HepG2 (cell line): ENCODE data around the gene MYH9. TPM values are rescaled to one million over a fixed set of nuclear protein-coding genes. Genes with fewer than 3 reads are reported as not detected.
"Not testable (repeated sequence)": the region's sequence is repeated elsewhere in the genome, so short reads cannot be mapped to it uniquely, and the experiment has no call there.

ENCODE experiments used
- ASH2L ChIP-seq: fragments of 300-600, 200-600 bp; sonication (generic); IDR thresholded peaks from 2 replicates; pipeline ENCODE4 v1.7.0; 2017; ENCODE audit warnings: low read depth, mild to moderate bottlenecking, moderate library complexity, mixed read lengths, low read length; ENCODE audit not compliant: insufficient read length
- CREB1 ChIP-seq, 2 experiments: fragments of 450-650 bp in 1 of 2; IDR thresholded peaks; 2 replicates each; pipeline ENCODE4 v1.6.1; 2016 to 2017; ENCODE audit warnings: control low read depth in 1 of 2, mild to moderate bottlenecking in 1 of 2, missing compliant biosample characterization in 1 of 2, missing genetic modification characterization in 1 of 2
- FOXA3 ChIP-seq: IDR thresholded peaks from 2 replicates; pipeline ENCODE4 v1.6.1; 2016; ENCODE audit warnings: missing genetic modification reagents, missing compliant biosample characterization
- KDM3A ChIP-seq: IDR thresholded peaks from 2 replicates; pipeline ENCODE4 v1.6.1; 2018; ENCODE audit warnings: low read depth, missing compliant biosample characterization
- MED8 ChIP-seq: sonication (generic); formaldehyde crosslinking; IDR thresholded peaks from 2 replicates; pipeline ENCODE4 v1.8.1; 2023; ENCODE audit warnings: mild to moderate bottlenecking, missing genetic modification reagents; ENCODE audit not compliant: insufficient replicate concordance
- NR2F2 ChIP-seq: IDR thresholded peaks from 2 replicates; pipeline ENCODE4 v1.6.1; 2012; ENCODE audit warnings: low read depth, inconsistent platforms, borderline replicate concordance
- SOX6 ChIP-seq, 2 experiments: fragments of 450-650 bp in 1 of 2; sonication (generic) in 1 of 2; formaldehyde crosslinking in 1 of 2; IDR thresholded peaks; 2 replicates each; pipeline versions ENCODE4 v1.4.0 to v1.6.1; 2017 to 2020; ENCODE audit warnings: antibody characterized with exemption in 1 of 2, mild to moderate bottlenecking in 1 of 2, missing genetic modification reagents in 1 of 2
- TFE3 ChIP-seq: IDR thresholded peaks from 2 replicates; pipeline ENCODE4 v1.6.1; 2016
- ZBED4 ChIP-seq: sonication (generic); formaldehyde crosslinking; IDR thresholded peaks from 2 replicates; pipeline ENCODE4 v1.4.0; 2020; ENCODE audit warnings: missing genetic modification reagents, borderline replicate concordance
- ZNF414 ChIP-seq: sonication (generic); formaldehyde crosslinking; IDR thresholded peaks from 2 replicates; pipeline ENCODE4 v1.5.0; 2020; ENCODE audit warnings: missing genetic modification reagents
- ZNF788 ChIP-seq: sonication (generic); formaldehyde crosslinking; IDR thresholded peaks from 2 replicates; pipeline ENCODE4 v1.5.0; 2020; ENCODE audit warnings: mild to moderate bottlenecking, missing genetic modification reagents, borderline replicate concordance
- polyA plus RNA-seq, 8 experiments: library from polyadenylated mRNA; depleted of rRNA in 3 of 8; stranded (reverse) in 7 of 8; unstranded in 1 of 8; fragments of >200 nt; fragmentation: Illumina TruSeq in 4 of 8; extraction: Trizol in 4 of 8; gene quantifications; 2 replicates each; pipeline versions ENCODE4 v1.2.1 to v1.2.3, GENCODE V29; 2011 to 2016; ENCODE audit warnings: low read depth in 4 of 8, missing spikeins in 1 of 8, mixed read lengths in 1 of 8; ENCODE audit not compliant: insufficient read depth in 1 of 8
- total RNA-seq, 5 experiments: library from RNA; depleted of rRNA; stranded (reverse); fragments of >200 nt; fragmentation: Illumina TruSeq; extraction: Trizol; gene quantifications; 2 replicates each; pipeline ENCODE4 v1.2.3, GENCODE V29; 2016; ENCODE audit warnings: low read depth in 1 of 5

The MYH9 gene
- total and polyA plus RNA-seq, 2 of the 13 experiments (the other 11 are each of a cell fraction or from before 2014, with no cell fraction given), result 50.7 to 98.5 TPM

- peak; percentile 92; the same call in 1 of the 2 replicates for TF ChIP-seq ZBED4 (CRISPR knock-in tag)
- not testable (repeated sequence) for TF ChIP-seq CREB1, SOX6 (IDR thresholded peaks at IDR 0.05)
- TF ChIP-seq CREB1 (CRISPR knock-in tag; IDR thresholded peaks at IDR 0.05), result 0 out of 2 replicates have a peak, but pooled peaks have one; percentile 18
- peak; percentile 64 for TF ChIP-seq ASH2L
- peak; percentile 91 for TF ChIP-seq MED8 (CRISPR knock-in tag)
- TF ChIP-seq SOX6 (CRISPR knock-in tag; IDR thresholded peaks at IDR 0.05), result peak; percentile 64
- peak; percentile 71; the same call in 1 of the 2 replicates for TF ChIP-seq FOXA3
- 0 out of 2 replicates have a peak, but pooled peaks have one; percentile 63 for TF ChIP-seq ZNF414 (CRISPR knock-in tag)
- TF ChIP-seq KDM3A (CRISPR knock-in tag), result 0 out of 2 replicates have a peak, but pooled peaks have one; percentile 48
- TF ChIP-seq TFE3 (CRISPR knock-in tag), result peak; percentile 73
- TF ChIP-seq NR2F2, result peak; percentile 67; the same call in 1 of the 2 replicates
- peak; percentile 22; the same call in 1 of the 2 replicates for TF ChIP-seq ZNF788 (CRISPR knock-in tag)
Observed at GRCh38 chr22:36250292-36250960, 137.3 kb downstream of the MYH9 start (continued).
